ENCODE measurements around the gene TRPM3.

Gene TRPM3

GRCh38 chr9:70589571-70590314 is 531.7 kb downstream of the TRPM3 start:
- H3K36me3 ChIP-seq (ENCODE audit: control insufficient read depth, insufficient read depth, low read length), result no peaks in the 10 kb centered on the region
- no peak overlapping the region for H3K4me3 ChIP-seq (ENCODE audit: extremely low read depth, insufficient read depth, low read length, poor library complexity, severe bottlenecking)
- no peaks in the 10 kb centered on the region for H3K9me3 ChIP-seq (ENCODE audit: control insufficient read depth, low read length)
- WGBS, 2 experiments (ENCODE audit: insufficient coverage in 2 of 2), result 94% methylated on average over 2 to 5 of the region's 7 CpGs
- H3K27ac ChIP-seq (ENCODE audit: low read depth, low read length, severe bottlenecking), result peak overlapping the region; percentile 32
- peaks cover 33% of the 10 kb centered on the region for H3K4me1 ChIP-seq (ENCODE audit: control insufficient read depth, insufficient read depth, low read length, poor library complexity, severe bottlenecking)

GRCh38 chr9:70588999-70589398 is 532.4 kb downstream of the TRPM3 start:
- H3K4me3 ChIP-seq (ENCODE audit: extremely low read depth, insufficient read depth, low read length, poor library complexity, severe bottlenecking), result no peak overlapping the region
- WGBS, 2 experiments (ENCODE audit: insufficient coverage in 2 of 2), result 100% methylated on average over 1 to 3 of the region's 4 CpGs
- H3K36me3 ChIP-seq (ENCODE audit: control insufficient read depth, insufficient read depth, low read length), result no peaks in the 10 kb centered on the region
- H3K27ac ChIP-seq (ENCODE audit: low read depth, low read length, severe bottlenecking), result no peak overlapping the region
- no peaks in the 10 kb centered on the region for H3K9me3 ChIP-seq (ENCODE audit: control insufficient read depth, low read length)
- H3K4me1 ChIP-seq (ENCODE audit: control insufficient read depth, insufficient read depth, low read length, poor library complexity, severe bottlenecking), result peaks cover 33% of the 10 kb centered on the region

- H3K36me3 ChIP-seq (ENCODE audit: control insufficient read depth, insufficient read depth, low read length), result no peaks in the 10 kb centered on the region
- H3K27ac ChIP-seq (ENCODE audit: low read depth, low read length, severe bottlenecking), result no peak overlapping the region
- no peaks in the 10 kb centered on the region for H3K9me3 ChIP-seq (ENCODE audit: control insufficient read depth, low read length)
- H3K4me3 ChIP-seq (ENCODE audit: extremely low read depth, insufficient read depth, low read length, poor library complexity, severe bottlenecking), result no peak overlapping the region
- WGBS, 2 experiments (ENCODE audit: insufficient coverage in 2 of 2), result 85 to 87% methylated on average over 10 of the region's 11 CpGs
- H3K4me1 ChIP-seq (ENCODE audit: control insufficient read depth, insufficient read depth, low read length, poor library complexity, severe bottlenecking), result peaks cover 33% of the 10 kb centered on the region
Observed at GRCh38 chr9:70588381-70588780, 533.0 kb downstream of the TRPM3 start.

GRCh38 chr9:70587201-70587600 is 534.2 kb downstream of the TRPM3 start:
- H3K27ac ChIP-seq (ENCODE audit: low read depth, low read length, severe bottlenecking), result no peak overlapping the region
- 87 to 92% methylated on average over 3 of the region's 3 CpGs for WGBS, 2 experiments (ENCODE audit: insufficient coverage in 2 of 2)
- no peak overlapping the region for H3K4me3 ChIP-seq (ENCODE audit: extremely low read depth, insufficient read depth, low read length, poor library complexity, severe bottlenecking)
- no peaks in the 10 kb centered on the region for H3K36me3 ChIP-seq (ENCODE audit: control insufficient read depth, insufficient read depth, low read length)
- no peaks in the 10 kb centered on the region for H3K9me3 ChIP-seq (ENCODE audit: control insufficient read depth, low read length)
- peaks cover 33% of the 10 kb centered on the region for H3K4me1 ChIP-seq (ENCODE audit: control insufficient read depth, insufficient read depth, low read length, poor library complexity, severe bottlenecking)

GRCh38 chr9:70586476-70586875 is 534.9 kb downstream of the TRPM3 start:
- Histone ChIP-seq H3K4me3 (ENCODE audit: extremely low read depth, insufficient read depth, low read length, poor library complexity, severe bottlenecking) (no peak overlapping the region), H3K4me1 (ENCODE audit: control insufficient read depth, insufficient read depth, low read length, poor library complexity, severe bottlenecking) (peaks cover 33% of the 10 kb centered on the region), H3K9me3 (ENCODE audit: control insufficient read depth, low read length) (no peaks in the 10 kb centered on the region), H3K36me3 (ENCODE audit: control insufficient read depth, insufficient read depth, low read length) (no peaks in the 10 kb centered on the region), H3K27ac (ENCODE audit: low read depth, low read length, severe bottlenecking) (no peak overlapping the region)
- WGBS, 2 experiments (ENCODE audit: insufficient coverage in 2 of 2), result 96 to 100% methylated on average over 2 to 3 of the region's 4 CpGs

- Histone ChIP-seq H3K36me3 (ENCODE audit: control insufficient read depth, insufficient read depth, low read length) (no peaks in the 10 kb centered on the region), H3K27ac (ENCODE audit: low read depth, low read length, severe bottlenecking) (no peak overlapping the region), H3K4me1 (ENCODE audit: control insufficient read depth, insufficient read depth, low read length, poor library complexity, severe bottlenecking) (no peaks in the 10 kb centered on the region), H3K9me3 (ENCODE audit: control insufficient read depth, low read length) (no peaks in the 10 kb centered on the region), H3K4me3 (ENCODE audit: extremely low read depth, insufficient read depth, low read length, poor library complexity, severe bottlenecking) (no peak overlapping the region)
- no CpG with 5 or more reads among the region's 2 CpGs for WGBS, 2 experiments (ENCODE audit: insufficient coverage in 2 of 2)
Observed at GRCh38 chr9:70581955-70582350, 539.5 kb downstream of the TRPM3 start.

- no peaks in the 10 kb centered on the region for H3K4me1 ChIP-seq (ENCODE audit: control insufficient read depth, insufficient read depth, low read length, poor library complexity, severe bottlenecking)
- no peaks in the 10 kb centered on the region for H3K9me3 ChIP-seq (ENCODE audit: control insufficient read depth, low read length)
- no peak overlapping the region for H3K27ac ChIP-seq (ENCODE audit: low read depth, low read length, severe bottlenecking)
- H3K4me3 ChIP-seq (ENCODE audit: extremely low read depth, insufficient read depth, low read length, poor library complexity, severe bottlenecking), result no peak overlapping the region
- H3K36me3 ChIP-seq (ENCODE audit: control insufficient read depth, insufficient read depth, low read length), result no peaks in the 10 kb centered on the region
- WGBS, 2 experiments (ENCODE audit: insufficient coverage in 2 of 2), result 68 to 79% methylated on average over 4 to 7 of the region's 7 CpGs
Observed at GRCh38 chr9:70581214-70581954, 540.0 kb downstream of the TRPM3 start.

- Histone ChIP-seq H3K9me3 (ENCODE audit: control insufficient read depth, low read length) (no peaks in the 10 kb centered on the region), H3K4me3 (ENCODE audit: extremely low read depth, insufficient read depth, low read length, poor library complexity, severe bottlenecking) (no peak overlapping the region), H3K36me3 (ENCODE audit: control insufficient read depth, insufficient read depth, low read length) (no peaks in the 10 kb centered on the region), H3K27ac (ENCODE audit: low read depth, low read length, severe bottlenecking) (no peak overlapping the region), H3K4me1 (ENCODE audit: control insufficient read depth, insufficient read depth, low read length, poor library complexity, severe bottlenecking) (no peaks in the 10 kb centered on the region)
- no CpG with 5 or more reads among the region's 4 CpGs for WGBS, 2 experiments (ENCODE audit: insufficient coverage in 2 of 2)
Observed at GRCh38 chr9:70580606-70581195, 540.7 kb downstream of the TRPM3 start.

- Histone ChIP-seq H3K36me3 (ENCODE audit: control insufficient read depth, insufficient read depth, low read length) (no peaks in the 10 kb centered on the region), H3K4me1 (ENCODE audit: control insufficient read depth, insufficient read depth, low read length, poor library complexity, severe bottlenecking) (no peaks in the 10 kb centered on the region), H3K27ac (ENCODE audit: low read depth, low read length, severe bottlenecking) (no peak overlapping the region), H3K9me3 (ENCODE audit: control insufficient read depth, low read length) (no peaks in the 10 kb centered on the region), H3K4me3 (ENCODE audit: extremely low read depth, insufficient read depth, low read length, poor library complexity, severe bottlenecking) (no peak overlapping the region)
- WGBS, 2 experiments (ENCODE audit: insufficient coverage in 2 of 2), result 67 to 68% methylated on average over 5 of the region's 7 CpGs
Observed at GRCh38 chr9:70579686-70580085, 541.7 kb downstream of the TRPM3 start.

GRCh38 chr9:70578720-70579119 is 542.7 kb downstream of the TRPM3 start:
- no peaks in the 10 kb centered on the region for H3K4me1 ChIP-seq (ENCODE audit: control insufficient read depth, insufficient read depth, low read length, poor library complexity, severe bottlenecking)
- 80 to 100% methylated on average over 1 of the region's 1 CpG for WGBS, 2 experiments (ENCODE audit: insufficient coverage in 2 of 2)
- no peaks in the 10 kb centered on the region for H3K36me3 ChIP-seq (ENCODE audit: control insufficient read depth, insufficient read depth, low read length)
- no peaks in the 10 kb centered on the region for H3K9me3 ChIP-seq (ENCODE audit: control insufficient read depth, low read length)
- no peak overlapping the region for H3K27ac ChIP-seq (ENCODE audit: low read depth, low read length, severe bottlenecking)
- no peak overlapping the region for H3K4me3 ChIP-seq (ENCODE audit: extremely low read depth, insufficient read depth, low read length, poor library complexity, severe bottlenecking)

GRCh38 chr9:70577671-70578070 is 543.8 kb downstream of the TRPM3 start:
- Histone ChIP-seq H3K4me3 (ENCODE audit: extremely low read depth, insufficient read depth, low read length, poor library complexity, severe bottlenecking) (no peak overlapping the region), H3K9me3 (ENCODE audit: control insufficient read depth, low read length) (no peaks in the 10 kb centered on the region), H3K36me3 (ENCODE audit: control insufficient read depth, insufficient read depth, low read length) (no peaks in the 10 kb centered on the region), H3K4me1 (ENCODE audit: control insufficient read depth, insufficient read depth, low read length, poor library complexity, severe bottlenecking) (no peaks in the 10 kb centered on the region), H3K27ac (ENCODE audit: low read depth, low read length, severe bottlenecking) (no peak overlapping the region)
- WGBS, 2 experiments (ENCODE audit: insufficient coverage in 2 of 2), result 92 to 100% methylated on average over 2 to 5 of the region's 5 CpGs
